Activated gamma-delta T cell treated with anti-CD3 and anti-CD28 coated beads, Interleukin-2, amount 50 U/mL, for 16 hours (primary cell): ENCODE results near the gene TBC1D22A.

Experiments used
- DNase-seq: peaks from one replicate; pipeline ENCODE4 v3.0.0-alpha.2; 2020; ENCODE audit warnings: low read depth

Gene TBC1D22A

GRCh38 chr22:46934746-46935491 lies 172.5 kb downstream of the TBC1D22A start:
- DNase-seq = no peak

DNA sequence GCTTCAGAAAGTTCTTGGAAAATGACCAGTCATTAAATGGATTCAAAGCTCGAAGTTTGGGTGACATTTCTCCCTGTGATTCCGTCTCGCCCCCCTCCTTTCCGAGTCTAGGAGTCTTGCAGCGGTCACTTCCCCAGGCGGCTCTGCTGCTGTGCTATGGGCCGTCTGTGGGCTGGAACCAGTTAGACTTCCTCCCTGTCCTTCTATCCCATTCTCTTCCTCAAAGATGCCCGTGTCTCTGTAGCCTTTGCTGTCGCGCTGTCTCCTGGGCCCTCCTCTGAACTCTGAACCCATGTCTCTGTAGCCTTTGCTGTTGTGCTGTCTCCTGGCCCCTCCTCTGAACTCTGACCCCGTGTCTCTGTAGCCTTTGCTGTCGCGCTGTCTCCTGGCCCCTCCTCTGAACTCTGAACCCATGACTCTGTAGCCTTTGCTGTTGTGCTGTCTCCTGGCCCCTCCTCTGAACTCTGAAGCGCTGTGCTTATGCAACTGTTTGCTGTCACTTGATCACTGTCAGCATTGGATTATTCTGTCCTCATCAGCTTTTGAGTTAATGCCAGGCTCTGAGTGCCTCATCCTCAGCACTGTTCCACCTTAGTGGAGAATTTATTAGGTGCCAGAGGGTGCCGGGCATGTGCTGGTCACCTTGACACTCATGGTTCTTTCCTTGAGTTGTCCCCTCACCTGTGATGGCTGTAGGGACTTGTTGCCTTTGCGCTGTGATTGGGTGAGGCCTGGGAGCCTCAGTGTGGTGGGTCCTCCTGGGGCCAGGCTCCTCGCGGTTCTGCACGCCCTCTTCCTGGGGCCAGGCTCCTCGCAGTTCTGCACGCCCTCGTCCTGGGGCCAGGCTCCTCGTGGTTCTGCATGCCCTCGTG lies 173.3 kb downstream of the TBC1D22A start:
- no peak for DNase-seq

GRCh38 chr22:46936378-46936903 lies 174.0 kb downstream of the TBC1D22A start:
- DNase-seq = no peak

GRCh38 chr22:46937185-46937584 lies 174.7 kb downstream of the TBC1D22A start:
- no peak for DNase-seq

GRCh38 chr22:46937939-46938338 lies 175.5 kb downstream of the TBC1D22A start:
- no peak for DNase-seq

DNA sequence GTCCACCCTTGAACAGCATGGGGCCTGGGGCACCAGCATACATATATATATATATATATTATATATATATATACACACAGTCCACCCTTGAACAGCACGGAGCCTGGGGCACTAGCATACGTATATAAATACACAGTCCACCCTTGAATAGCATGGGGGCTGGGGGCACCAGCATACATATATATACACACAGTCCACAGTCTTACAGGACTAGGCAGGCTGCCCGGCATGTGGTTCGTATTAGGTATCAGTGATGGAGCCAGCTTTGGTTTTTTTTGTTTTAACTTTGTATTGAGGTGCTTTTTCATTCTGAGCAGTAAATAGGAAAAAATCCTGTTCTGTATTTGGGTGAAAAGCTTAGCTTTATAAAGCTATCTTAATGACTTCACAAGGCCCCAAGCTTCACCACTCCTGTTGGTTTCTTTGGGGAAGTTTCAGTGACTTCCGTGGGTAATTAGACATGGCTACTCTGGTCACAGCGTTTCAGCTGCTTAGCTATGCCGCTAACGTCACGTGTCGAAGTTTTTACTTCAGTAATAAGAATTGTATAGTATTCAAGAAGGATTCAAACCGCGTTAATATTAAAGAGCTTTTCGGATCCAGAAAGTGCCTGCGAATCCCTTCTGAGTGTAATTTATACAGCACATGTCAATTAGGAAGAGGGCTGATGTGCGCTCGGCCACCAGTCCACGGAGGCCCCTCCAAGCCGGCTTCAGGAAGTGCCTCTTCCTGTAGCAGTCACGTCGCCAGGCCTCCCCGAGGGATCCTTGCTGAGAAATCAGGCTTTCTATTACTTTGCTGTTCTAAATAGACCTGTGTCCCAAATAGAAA lies 179.7 kb downstream of the TBC1D22A start:
- no peak for DNase-seq

DNA sequence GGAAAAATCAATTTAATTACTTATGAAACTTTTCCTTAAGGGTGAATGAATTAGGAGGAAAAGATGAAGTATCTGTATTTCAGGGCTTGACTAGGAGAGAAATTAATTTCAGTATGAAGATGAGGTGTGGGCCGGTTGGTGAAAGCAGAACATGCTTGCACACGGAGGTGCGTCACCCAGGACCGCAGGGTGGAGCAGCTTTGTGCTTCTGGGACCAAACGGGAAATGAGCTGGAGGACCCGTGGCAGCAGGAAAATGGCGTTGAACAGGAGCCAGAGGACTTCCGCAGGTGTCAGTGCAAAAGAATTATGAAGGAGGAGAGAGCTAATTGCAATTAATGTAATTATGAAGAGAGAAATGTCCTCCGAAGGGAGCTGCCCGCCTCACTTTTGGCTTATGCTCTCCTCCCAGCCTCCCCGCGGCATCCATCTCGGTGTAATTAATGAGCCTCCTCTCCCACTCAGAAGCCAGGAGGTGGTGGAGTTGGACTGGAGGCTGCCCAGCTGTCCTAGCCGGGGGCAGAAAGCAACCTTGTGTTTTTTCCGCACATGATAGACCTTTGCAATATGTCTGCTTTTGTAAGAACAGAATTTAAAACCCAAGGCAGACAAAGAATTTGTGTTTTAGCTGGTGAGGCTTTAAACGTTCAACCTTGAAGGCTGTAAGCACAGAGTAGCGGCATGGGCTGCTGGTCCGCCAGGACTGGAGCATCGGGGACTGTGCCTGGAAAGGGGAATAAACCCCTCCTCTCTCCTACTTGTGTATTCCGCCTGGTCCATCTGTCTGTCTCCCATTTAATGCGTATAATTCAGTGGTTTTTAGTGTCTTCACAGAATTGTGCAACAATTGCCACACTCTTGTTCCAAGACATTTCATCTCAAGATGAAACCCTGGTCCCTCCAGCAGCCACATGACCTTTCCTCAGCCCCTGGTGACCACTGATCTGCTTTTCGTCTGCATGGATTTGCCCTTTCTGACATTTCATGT lies 180.6 kb downstream of the TBC1D22A start:
- DNase-seq = no peak

- no peak for DNase-seq
Observed at GRCh38 chr22:46945481-46945880, 183.0 kb downstream of the TBC1D22A start.

GRCh38 chr22:46946383-46946962 lies 184.0 kb downstream of the TBC1D22A start:
- no peak for DNase-seq

DNA sequence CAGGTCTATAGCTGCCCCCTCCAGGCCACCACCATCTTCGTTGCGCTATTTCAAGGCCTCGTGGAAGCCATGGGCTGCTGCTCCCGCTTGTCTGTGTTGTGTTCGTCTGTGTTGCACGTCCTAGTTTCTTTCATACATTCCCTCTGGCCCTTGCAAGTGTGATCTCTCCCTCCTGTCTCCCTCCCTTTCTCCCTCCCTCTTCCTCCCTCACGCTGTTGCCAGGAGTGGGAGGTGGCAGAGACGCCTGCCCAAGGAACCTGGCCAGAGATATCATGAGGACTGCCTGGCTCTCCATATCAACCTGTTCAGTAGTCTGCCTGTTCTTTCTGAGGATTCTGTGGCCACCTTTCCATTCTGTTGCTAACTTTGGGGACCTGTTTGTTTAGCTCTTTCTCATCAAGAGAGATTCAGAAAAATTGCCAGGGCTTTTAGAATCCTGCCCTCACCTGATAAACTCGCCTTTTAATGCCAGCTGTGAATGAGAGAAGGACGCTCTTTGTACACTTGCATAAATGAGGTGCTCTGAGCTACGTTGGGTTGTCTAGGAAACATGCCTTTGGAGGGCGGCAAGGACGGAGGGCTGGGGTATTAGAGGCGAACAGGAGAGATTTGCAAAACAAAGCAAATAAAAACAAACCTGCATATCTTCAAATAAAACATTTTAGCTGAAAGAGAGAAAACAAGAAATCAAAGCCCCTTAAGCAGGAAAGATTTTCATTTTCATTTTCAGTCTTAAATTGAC lies 185.2 kb downstream of the TBC1D22A start:
- no peak for DNase-seq

DNA sequence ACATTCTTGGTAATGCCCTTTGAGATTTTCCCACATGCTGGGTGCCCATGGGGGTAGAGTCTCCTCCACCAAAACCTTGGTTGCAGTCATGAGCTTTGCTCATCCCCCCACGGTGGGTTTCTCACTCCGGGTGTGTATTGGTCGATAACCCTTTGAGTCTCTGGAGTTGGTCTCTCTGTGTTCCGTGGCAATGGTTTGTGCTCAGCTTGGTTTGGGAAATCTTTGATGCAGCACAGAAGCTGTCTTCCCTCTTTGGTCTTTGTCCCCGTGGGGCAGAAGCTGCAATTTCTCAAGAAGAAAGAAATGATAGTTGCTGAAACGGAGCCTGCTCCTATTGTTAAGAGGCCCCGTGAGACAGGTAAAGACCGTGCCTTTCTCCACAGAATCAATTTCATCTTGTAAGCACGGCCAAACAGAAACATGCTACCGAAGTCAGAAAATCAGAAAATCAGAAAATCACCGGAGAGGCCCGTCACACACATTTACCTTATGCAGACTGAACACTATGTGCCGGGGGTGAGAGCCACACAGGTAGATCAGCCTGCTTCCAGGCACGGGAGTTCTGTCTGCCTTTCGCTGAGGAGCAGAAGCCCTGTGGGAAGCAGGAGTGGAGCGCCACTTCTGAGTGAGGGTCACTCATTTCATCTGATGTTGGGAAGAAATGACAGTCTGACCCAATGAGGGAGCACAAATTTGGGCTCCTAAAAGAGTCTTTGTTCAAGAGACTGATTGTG lies 186.1 kb downstream of the TBC1D22A start:
- DNase-seq = no peak

- DNase-seq = no peak
Observed at GRCh38 chr22:46951350-46951749, 188.9 kb downstream of the TBC1D22A start.

DNA sequence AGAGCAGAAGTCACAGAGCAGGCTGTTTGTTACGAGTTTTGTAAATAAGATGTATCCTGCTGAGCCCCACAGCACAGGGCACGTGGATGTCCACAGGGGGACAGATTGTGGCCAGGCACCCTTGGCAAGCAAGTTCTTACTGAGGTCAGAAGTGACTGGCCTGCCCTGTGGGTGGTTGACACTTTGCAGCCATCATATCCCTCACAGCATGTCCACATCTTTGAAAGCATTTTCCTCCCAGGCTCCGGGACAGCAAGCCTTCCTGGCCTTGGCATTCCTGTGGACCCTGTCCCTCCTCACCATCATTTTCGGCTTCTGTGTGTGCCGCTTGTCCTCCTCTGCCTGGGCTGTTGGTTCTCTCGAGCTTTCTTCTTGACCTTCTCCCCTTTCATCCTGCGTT lies 189.5 kb downstream of the TBC1D22A start:
- DNase-seq = no peak

- DNase-seq = no peak
Observed at GRCh38 chr22:46953968-46954765, 191.7 kb downstream of the TBC1D22A start.

DNA sequence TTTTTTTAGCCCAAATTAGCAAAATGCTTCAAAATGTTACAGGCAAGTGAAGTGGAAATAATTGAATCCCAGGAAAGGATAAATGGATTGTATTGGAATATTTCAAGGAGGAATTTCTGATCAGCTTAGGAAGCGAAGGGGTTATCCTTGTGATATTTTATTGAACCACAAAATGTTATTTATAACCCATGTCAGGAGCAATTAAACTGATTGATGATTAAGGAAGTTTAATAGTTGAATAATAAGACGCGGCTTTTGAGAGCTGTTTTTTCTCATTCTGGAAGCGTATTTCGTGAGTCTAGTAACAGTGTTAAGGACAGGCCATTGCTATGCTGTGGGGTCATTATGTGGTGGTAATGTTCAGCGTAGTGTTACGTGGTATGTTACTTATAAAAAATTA lies 192.3 kb downstream of the TBC1D22A start:
- no peak for DNase-seq

DNA sequence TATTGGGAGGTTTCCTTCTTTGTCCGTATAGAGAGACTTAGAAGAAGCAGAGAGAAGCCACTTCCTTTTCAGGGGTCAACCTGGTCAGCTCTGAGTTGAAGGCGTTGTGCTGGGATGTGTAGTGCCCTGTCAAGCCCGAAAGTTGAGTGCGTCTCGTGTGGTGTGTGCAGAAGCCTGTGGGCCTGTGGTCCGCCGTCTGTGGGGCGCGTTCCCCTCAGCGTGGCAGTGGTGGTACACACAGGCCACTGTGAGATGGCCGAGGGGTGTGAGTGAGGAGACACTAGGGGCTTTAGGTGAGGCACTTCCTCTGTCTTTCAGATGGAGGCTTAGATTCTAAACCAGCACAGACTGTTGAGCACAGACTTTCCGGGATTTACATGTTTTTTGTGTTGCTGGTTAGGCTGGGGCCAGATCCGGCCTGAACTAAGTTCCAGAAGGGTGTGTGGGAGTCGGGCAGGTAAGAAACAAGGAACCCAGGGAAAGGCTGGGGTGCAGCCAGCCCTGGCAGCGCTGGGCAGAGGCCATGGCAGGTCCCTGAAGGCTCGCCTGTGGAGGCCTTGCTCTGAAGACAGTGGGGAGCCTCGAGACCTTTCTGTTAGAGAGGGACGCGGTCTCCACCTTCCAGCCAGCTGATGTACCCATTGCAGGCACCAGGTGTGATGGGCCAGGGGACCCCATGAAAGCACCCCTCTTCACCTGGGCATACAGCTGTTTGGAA lies 194.2 kb downstream of the TBC1D22A start:
- DNase-seq = no peak

- no peak for DNase-seq
Observed at GRCh38 chr22:46957521-46957920, 195.1 kb downstream of the TBC1D22A start.

- DNase-seq = no peak
Observed at GRCh38 chr22:46958191-46958590, 195.7 kb downstream of the TBC1D22A start.
